ENCODE results near the gene TNPO1.

DNA sequence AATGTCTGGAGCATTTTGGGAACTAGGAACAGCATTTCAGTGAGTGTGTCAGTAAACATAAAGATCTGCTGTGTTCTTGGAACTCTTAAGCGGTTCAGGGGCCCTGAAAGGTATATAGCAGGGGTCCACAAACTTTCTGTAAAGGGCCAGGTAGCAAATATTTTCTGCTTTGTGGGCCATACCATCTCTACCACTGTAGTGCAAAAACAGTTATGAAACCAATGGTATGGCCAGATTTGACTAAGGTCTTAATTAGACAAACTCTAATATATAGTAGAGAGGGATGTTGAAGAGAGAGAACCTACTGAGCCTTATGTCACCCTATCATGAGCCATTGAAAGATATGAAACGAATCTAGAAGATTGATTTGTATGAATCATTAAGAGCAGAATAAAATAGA, 5.3 kb downstream of the TNPO1 start:
- TF ChIP-seq POLR2A (IDR thresholded peaks at IDR 0.05): no peak
- TF ChIP-seq, protein P1, sequence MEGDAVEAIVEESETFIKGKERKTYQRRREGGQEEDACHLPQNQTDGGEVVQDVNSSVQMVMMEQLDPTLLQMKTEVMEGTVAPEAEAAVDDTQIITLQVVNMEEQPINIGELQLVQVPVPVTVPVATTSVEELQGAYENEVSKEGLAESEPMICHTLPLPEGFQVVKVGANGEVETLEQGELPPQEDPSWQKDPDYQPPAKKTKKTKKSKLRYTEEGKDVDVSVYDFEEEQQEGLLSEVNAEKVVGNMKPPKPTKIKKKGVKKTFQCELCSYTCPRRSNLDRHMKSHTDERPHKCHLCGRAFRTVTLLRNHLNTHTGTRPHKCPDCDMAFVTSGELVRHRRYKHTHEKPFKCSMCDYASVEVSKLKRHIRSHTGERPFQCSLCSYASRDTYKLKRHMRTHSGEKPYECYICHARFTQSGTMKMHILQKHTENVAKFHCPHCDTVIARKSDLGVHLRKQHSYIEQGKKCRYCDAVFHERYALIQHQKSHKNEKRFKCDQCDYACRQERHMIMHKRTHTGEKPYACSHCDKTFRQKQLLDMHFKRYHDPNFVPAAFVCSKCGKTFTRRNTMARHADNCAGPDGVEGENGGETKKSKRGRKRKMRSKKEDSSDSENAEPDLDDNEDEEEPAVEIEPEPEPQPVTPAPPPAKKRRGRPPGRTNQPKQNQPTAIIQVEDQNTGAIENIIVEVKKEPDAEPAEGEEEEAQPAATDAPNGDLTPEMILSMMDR (IDR thresholded peaks at IDR 0.05): no peak

All from adrenal gland (tissue), 5 donors.